SK-N-MC (cell line): ENCODE results near the gene DYNLT4.

Experiments used
- EZH2 ChIP-seq: fragments of 200-600 bp; sonication (generic); IDR thresholded peaks from one replicate; pipeline ENCODE4 v1.6.1; 2017; ENCODE audit warnings: antibody characterized with exemption
- POLR2AphosphoS5 ChIP-seq: IDR thresholded peaks from 2 replicates; pipeline ENCODE4 v1.6.1; 2012; ENCODE audit warnings: mild to moderate bottlenecking, low read depth, low read length, borderline replicate concordance

DNA sequence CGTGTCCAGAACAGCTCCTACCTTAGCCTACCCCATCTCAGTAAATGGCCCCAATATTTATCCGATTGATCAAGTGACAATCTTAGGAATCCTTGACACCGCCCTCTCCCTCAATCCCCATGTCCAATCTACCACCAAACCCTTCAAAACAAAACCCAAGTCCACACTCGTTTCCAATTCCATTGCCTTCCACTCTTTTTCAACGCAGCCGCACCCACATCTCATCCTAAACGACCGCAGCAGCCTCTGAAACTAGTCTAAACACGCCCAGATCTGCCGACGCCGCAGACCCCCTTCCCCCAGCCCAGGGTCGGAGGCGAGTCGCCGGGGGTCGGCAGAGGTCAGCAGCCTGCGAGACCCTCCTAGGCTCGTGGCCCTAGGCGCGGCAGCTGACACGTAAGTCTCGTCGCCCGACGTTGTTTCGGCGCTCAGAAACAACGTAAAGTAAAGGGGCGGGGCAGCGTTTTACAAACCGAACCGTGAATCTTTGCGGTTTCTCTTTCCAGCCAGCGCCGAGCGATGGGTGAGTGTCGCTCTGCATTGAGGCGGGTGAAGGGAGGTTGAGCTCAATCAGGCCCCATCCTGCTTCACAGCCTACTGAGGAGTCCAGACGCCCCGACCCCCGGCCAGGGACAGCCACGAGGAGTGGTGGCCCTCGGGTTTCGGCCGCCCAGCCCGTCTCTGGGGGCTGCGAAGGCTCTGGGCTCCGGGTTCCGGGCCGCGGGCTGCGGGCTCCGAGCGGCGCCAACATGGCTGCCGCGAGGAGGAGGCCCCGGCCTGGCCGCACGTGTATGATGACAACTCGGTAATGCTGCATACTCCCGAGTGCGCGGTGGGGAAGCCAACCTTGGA, 31.8 kb downstream of the DYNLT4 start, which contains the start of gene RPS8:
- TF ChIP-seq POLR2AphosphoS5 (peak; percentile 99), EZH2 (no peak)
